BLaER1 treated with 17β-estradiol and CSF1 and Interleukin-3, amounts not matched to agents 10 nM and 100 nM (cell line): ENCODE measurements around the gene OLFM1.
"Not testable (repeated sequence)": the region's sequence is repeated elsewhere in the genome, so short reads cannot be mapped to it uniquely, and the experiment has no call there.

ENCODE experiments used
- H3K27ac ChIP-seq, 11 experiments: shearing (Covaris generic); formaldehyde crosslinking; 2 replicates each; pipeline ENCODE4 v1.8.1; 2022
- H3K27me3 ChIP-seq, 11 experiments: shearing (Covaris generic); formaldehyde crosslinking; 2 replicates each; pipeline ENCODE4 v1.8.1; 2022
- H3K36me3 ChIP-seq, 11 experiments: shearing (Covaris generic); formaldehyde crosslinking; 2 replicates each; pipeline ENCODE4 v1.8.1; 2022
- H3K4me1 ChIP-seq, 10 experiments: shearing (Covaris generic); formaldehyde crosslinking; 2 replicates each; pipeline ENCODE4 v1.8.1; 2022
- H3K4me2 ChIP-seq, 11 experiments: shearing (Covaris generic); formaldehyde crosslinking; 2 replicates each; pipeline ENCODE4 v1.8.1; 2022
- H3K4me3 ChIP-seq, 10 experiments: shearing (Covaris generic); formaldehyde crosslinking; 2 replicates each; pipeline ENCODE4 v1.8.1; 2022
- H3K9ac ChIP-seq, 11 experiments: shearing (Covaris generic); formaldehyde crosslinking; 2 replicates each; pipeline ENCODE4 v1.8.1; 2022
- H3K9me3 ChIP-seq, 11 experiments: shearing (Covaris generic); formaldehyde crosslinking; replicated peaks in 1 of 11; 2 replicates each; pipeline ENCODE4 v1.8.1; 2022
- H4K20me1 ChIP-seq, 11 experiments: shearing (Covaris generic); formaldehyde crosslinking; 2 replicates each; pipeline ENCODE4 v1.8.1; 2022
- Cebpa-rat ChIP-seq, 11 experiments: shearing (Covaris generic); IDR thresholded peaks; 2 replicates each; pipeline ENCODE4 v1.8.1; 2022

OLFM1 gene

DNA sequence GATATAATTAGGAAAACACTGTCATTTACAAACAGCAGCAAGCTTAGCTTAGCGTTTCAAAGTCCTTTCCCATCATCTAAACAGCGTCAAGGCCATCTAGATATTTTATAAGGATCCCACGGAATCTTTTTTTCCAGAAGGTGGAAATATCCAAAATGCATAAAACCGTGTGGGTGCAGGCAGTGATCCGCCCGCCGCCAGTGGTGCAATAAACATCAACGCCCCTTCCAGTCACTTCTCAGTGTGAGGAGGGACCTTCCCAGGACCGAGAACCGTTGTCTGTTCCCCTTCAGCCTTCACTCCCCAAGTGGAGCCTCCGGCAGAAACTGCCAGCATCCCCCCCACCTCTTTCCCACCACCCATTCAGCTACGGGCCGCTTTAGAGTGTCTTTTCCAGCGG is 22.9 kb downstream of the OLFM1 start:
- no peak overlapping the region for H3K4me3 ChIP-seq
- TF ChIP-seq Cebpa-rat (IDR thresholded peaks at IDR 0.05) = no peak
- H3K27ac ChIP-seq = no peak overlapping the region
- H3K4me1 ChIP-seq = peaks cover 0 to 12% (median 11%) of the 10 kb centered on the region in 10 experiments; a peak in 15 of 20 replicates
- no peak overlapping the region for H3K4me2 ChIP-seq
- H3K36me3 ChIP-seq = no peaks in the 10 kb centered on the region
- no peak overlapping the region for H3K9ac ChIP-seq
- H3K27me3 ChIP-seq = peaks cover 0 to 43% (median 18%) of the 10 kb centered on the region in 11 experiments; a peak in 14 of 22 replicates
- H4K20me1 ChIP-seq = peaks cover 0 to 59% (median 0%) of the 10 kb centered on the region in 11 experiments; a peak in 9 of 22 replicates
- H3K9me3 ChIP-seq = no peaks in the 10 kb centered on the region

- H3K9ac ChIP-seq, H3K4me2 ChIP-seq, H3K4me3 ChIP-seq, H3K27ac ChIP-seq, H3K9me3 ChIP-seq, H3K36me3 ChIP-seq: not testable (repeated sequence)
- Histone ChIP-seq H4K20me1 (peaks cover 0 to 47% (median 0%) of the 10 kb centered on the region in 11 experiments; a peak in 7 of 22 replicates), H3K27me3 (peaks cover 0 to 32% (median 15%) of the 10 kb centered on the region in 11 experiments; a peak in 11 of 22 replicates), H3K4me1 (peaks cover 0 to 12% (median 11%) of the 10 kb centered on the region in 10 experiments; a peak in 15 of 20 replicates)
These were observed 24.1 kb downstream of the OLFM1 start for GRCh38 chr9:135111600-135111999.

GRCh38 chr9:135116371-135116770 is 28.9 kb downstream of the OLFM1 start:
- Histone ChIP-seq H3K27me3 (peaks cover 0 to under 1% (median 0%) of the 10 kb centered on the region in 11 experiments; a peak in 4 of 22 replicates), H3K4me1 (no peaks in the 10 kb centered on the region), H3K4me2 (no peak overlapping the region), H3K9ac (no peak overlapping the region), H3K4me3 (no peak overlapping the region), H3K36me3 (no peaks in the 10 kb centered on the region), H3K9me3 (peaks cover 7 to 21% (median 15%) of the 10 kb centered on the region in 11 experiments; a peak in 17 of 22 replicates), H4K20me1 (peaks cover 0 to 10% (median 0%) of the 10 kb centered on the region in 11 experiments; a peak in 3 of 22 replicates), H3K27ac (no peak overlapping the region)
- no peak for TF ChIP-seq Cebpa-rat (IDR thresholded peaks at IDR 0.05)

DNA sequence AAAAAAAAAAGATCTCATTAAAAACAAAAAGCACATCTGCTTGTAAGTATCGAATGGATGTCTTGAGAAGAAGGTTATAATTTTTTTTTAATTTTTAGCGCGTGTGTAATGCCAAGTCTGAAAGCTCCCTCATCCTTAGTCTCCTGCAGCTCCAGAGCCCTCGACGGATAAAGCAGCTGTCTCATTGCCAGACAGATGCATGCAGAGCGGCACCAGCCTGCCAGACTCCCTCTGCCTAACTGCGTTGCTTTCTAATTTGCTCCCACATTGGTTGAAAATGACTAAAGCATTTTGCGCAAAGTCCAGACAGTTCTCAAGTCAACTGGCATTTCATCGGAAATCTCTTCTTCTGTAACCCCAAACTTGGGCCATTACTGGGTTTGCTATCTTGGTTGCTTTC is 29.4 kb downstream of the OLFM1 start:
- H3K4me2 ChIP-seq = no peak overlapping the region
- H3K9ac ChIP-seq = no peak overlapping the region
- H3K9me3 ChIP-seq = peaks cover 7 to 21% (median 15%) of the 10 kb centered on the region in 11 experiments; a peak in 17 of 22 replicates
- H3K27ac ChIP-seq = no peak overlapping the region
- H3K27me3 ChIP-seq = no peaks in the 10 kb centered on the region; a peak in 3 of 22 replicates
- peaks cover 0 to 10% (median 0%) of the 10 kb centered on the region in 11 experiments; a peak in 2 of 22 replicates for H4K20me1 ChIP-seq
- no peak overlapping the region for H3K4me3 ChIP-seq
- H3K36me3 ChIP-seq = no peaks in the 10 kb centered on the region
- no peaks in the 10 kb centered on the region for H3K4me1 ChIP-seq
- no peak for TF ChIP-seq Cebpa-rat (IDR thresholded peaks at IDR 0.05)

GRCh38 chr9:135117281-135117680 is 29.8 kb downstream of the OLFM1 start:
- Histone ChIP-seq H3K36me3 (no peaks in the 10 kb centered on the region), H3K4me1 (no peaks in the 10 kb centered on the region), H3K27me3 (no peaks in the 10 kb centered on the region; a peak in 3 of 22 replicates), H3K9me3 (peaks cover 7 to 21% (median 15%) of the 10 kb centered on the region in 11 experiments; a peak in 17 of 22 replicates), H3K4me3 (no peak overlapping the region), H4K20me1 (peaks cover 0 to 8% (median 0%) of the 10 kb centered on the region in 11 experiments; a peak in 2 of 22 replicates), H3K4me2 (no peak overlapping the region), H3K27ac (no peak overlapping the region), H3K9ac (no peak overlapping the region)
- TF ChIP-seq Cebpa-rat (IDR thresholded peaks at IDR 0.05) = no peak

DNA sequence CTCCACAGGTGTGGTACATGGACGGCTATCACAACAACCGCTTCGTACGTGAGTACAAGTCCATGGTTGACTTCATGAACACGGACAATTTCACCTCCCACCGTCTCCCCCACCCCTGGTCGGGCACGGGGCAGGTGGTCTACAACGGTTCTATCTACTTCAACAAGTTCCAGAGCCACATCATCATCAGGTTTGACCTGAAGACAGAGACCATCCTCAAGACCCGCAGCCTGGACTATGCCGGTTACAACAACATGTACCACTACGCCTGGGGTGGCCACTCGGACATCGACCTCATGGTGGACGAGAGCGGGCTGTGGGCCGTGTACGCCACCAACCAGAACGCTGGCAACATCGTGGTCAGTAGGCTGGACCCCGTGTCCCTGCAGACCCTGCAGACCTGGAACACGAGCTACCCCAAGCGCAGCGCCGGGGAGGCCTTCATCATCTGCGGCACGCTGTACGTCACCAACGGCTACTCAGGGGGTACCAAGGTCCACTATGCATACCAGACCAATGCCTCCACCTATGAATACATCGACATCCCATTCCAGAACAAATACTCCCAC is 32.1 kb downstream of the OLFM1 start:
- Histone ChIP-seq H3K4me1 (no peaks in the 10 kb centered on the region), H3K9me3 (peaks cover 7 to 21% (median 15%) of the 10 kb centered on the region in 11 experiments; a peak in 17 of 22 replicates), H3K4me3 (no peak overlapping the region), H3K36me3 (no peaks in the 10 kb centered on the region), H3K4me2 (no peak overlapping the region), H4K20me1 (peaks cover 0 to 3% (median 0%) of the 10 kb centered on the region in 11 experiments; a peak in 1 of 22 replicates), H3K27me3 (no peaks in the 10 kb centered on the region; a peak in 3 of 22 replicates), H3K9ac (no peak overlapping the region), H3K27ac (no peak overlapping the region)
- TF ChIP-seq Cebpa-rat (IDR thresholded peaks at IDR 0.05) = no peak

GRCh38 chr9:135120249-135120648 is 32.8 kb downstream of the OLFM1 start:
- H3K4me2 ChIP-seq = no peak overlapping the region
- TF ChIP-seq Cebpa-rat (IDR thresholded peaks at IDR 0.05) = no peak
- no peak overlapping the region for H3K4me3 ChIP-seq
- no peaks in the 10 kb centered on the region; a peak in 3 of 22 replicates for H3K27me3 ChIP-seq
- H3K9me3 ChIP-seq = peaks cover 7 to 21% (median 15%) of the 10 kb centered on the region in 11 experiments; a peak in 17 of 22 replicates
- no peaks in the 10 kb centered on the region for H3K4me1 ChIP-seq
- H3K36me3 ChIP-seq = no peaks in the 10 kb centered on the region
- H4K20me1 ChIP-seq = peaks cover 0 to 2% (median 0%) of the 10 kb centered on the region in 11 experiments; a peak in 1 of 22 replicates
- H3K27ac ChIP-seq = no peak overlapping the region
- no peak overlapping the region for H3K9ac ChIP-seq

- Histone ChIP-seq H3K9ac (no peak overlapping the region), H3K4me2 (no peak overlapping the region), H3K27ac (no peak overlapping the region), H4K20me1 (no peaks in the 10 kb centered on the region), H3K27me3 (no peaks in the 10 kb centered on the region; a peak in 3 of 22 replicates), H3K9me3 (peaks cover 7 to 21% (median 15%) of the 10 kb centered on the region in 11 experiments; a peak in 17 of 22 replicates), H3K4me3 (no peak overlapping the region), H3K36me3 (no peaks in the 10 kb centered on the region), H3K4me1 (peaks cover 0 to 5% (median 0%) of the 10 kb centered on the region in 10 experiments; a peak in 3 of 20 replicates)
- no peak for TF ChIP-seq Cebpa-rat (IDR thresholded peaks at IDR 0.05)
These were observed 34.8 kb downstream of the OLFM1 start for GRCh38 chr9:135122316-135122715.

DNA sequence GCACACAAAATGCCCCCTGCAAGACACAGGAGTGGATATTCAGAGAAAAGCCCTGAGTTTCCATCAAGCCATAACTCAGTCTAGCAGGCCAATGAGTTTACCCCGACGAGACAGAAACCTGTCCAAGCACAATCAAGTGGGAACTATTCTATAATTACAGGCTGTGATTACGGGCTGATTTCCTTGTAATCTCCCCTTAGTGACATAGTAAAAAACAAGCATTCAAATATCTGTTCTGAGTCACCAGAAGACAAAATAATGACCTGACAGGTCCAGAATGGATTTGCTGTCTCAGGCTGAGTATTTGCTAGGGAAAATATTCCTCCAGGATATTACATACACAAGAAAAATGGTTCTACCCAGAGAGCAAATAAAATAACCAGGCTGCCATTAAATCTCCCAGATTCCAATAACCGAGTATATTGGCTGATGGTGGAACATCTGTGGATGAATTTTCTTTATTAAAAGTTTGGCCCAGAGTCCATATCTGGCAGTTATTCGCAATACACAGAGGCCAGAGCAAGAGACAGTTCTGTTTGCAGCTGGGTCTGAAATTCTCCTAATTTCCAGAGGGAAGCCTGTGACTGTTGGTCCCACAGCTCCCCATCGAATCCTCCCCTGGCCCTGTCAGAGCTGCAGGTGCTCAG is 35.8 kb downstream of the OLFM1 start:
- Histone ChIP-seq H3K27me3 (no peaks in the 10 kb centered on the region), H4K20me1 (no peaks in the 10 kb centered on the region), H3K9ac (no peak overlapping the region), H3K4me2 (no peak overlapping the region), H3K4me1 (peaks cover 0 to 5% (median 0%) of the 10 kb centered on the region in 10 experiments; a peak in 3 of 20 replicates), H3K27ac (no peak overlapping the region), H3K4me3 (no peak overlapping the region), H3K9me3 (peaks cover 7 to 16% (median 12%) of the 10 kb centered on the region in 11 experiments; a peak in 16 of 22 replicates), H3K36me3 (no peaks in the 10 kb centered on the region)
- no peak for TF ChIP-seq Cebpa-rat (IDR thresholded peaks at IDR 0.05)
